Erythroblast (primary cell): ENCODE measurements around the gene TUBGCP4.

ENCODE experiments used
- GATA1 ChIP-seq: IDR thresholded peaks from 2 replicates; pipeline ENCODE4 v1.6.1; 2011; ENCODE audit warnings: low read depth, mild to moderate bottlenecking, control low read depth, low read length, moderate library complexity
- POLR2A ChIP-seq: IDR thresholded peaks from 2 replicates; pipeline ENCODE4 v1.6.1; 2011; ENCODE audit warnings: mild to moderate bottlenecking, low read length

GRCh38 chr15:43440721-43441281 is 69.9 kb downstream of the TUBGCP4 start:
- no peak for TF ChIP-seq POLR2A
- no peak for TF ChIP-seq GATA1
